H1 (cell line): ENCODE data around the gene UQCRC2. TPM values are rescaled to one million over a fixed set of nuclear protein-coding genes. Genes with fewer than 3 reads are reported as not detected.

Experiments used
- CTCF ChIA-PET: fragments of 300-600 bp; sonication (Branson Sonifier 250); formaldehyde crosslinking; loops from one replicate; lab custom pipeline; 2021; ENCODE audit not compliant: partially characterized antibody; lab: Charles Lee
- POLR2A ChIA-PET: fragments of 300-600 bp; sonication (Branson Sonifier 250); formaldehyde crosslinking; loops from one replicate; lab custom pipeline; 2021; ENCODE audit warnings: inconsistent platforms; ENCODE audit not compliant: partially characterized antibody; lab: Charles Lee
- DNase-seq, 2 experiments: peaks; one replicate each; pipeline versions ENCODE4 v3.0.0 to v3.0.0-alpha.2; 2010 to 2022; ENCODE audit warnings: low spot score in 2 of 2, low read depth in 1 of 2, mixed read lengths in 1 of 2
- FAIRE-seq: peaks from 2 replicates; lab custom pipeline; 2011; peaks lifted over from hg19 to GRCh38; lab: Jason Lieb, UNC
- H2AFZ ChIP-seq: 2 replicates; pipeline ENCODE4 v1.8.1; 2012; ENCODE audit warnings: low read length, inconsistent platforms
- H2AK5ac ChIP-seq: 2 replicates; pipeline ENCODE4 v1.6.1; 2013; ENCODE audit warnings: low read depth, low read length
- H2BK120ac ChIP-seq: replicated peaks from 2 replicates; pipeline ENCODE3; 2013; ENCODE audit warnings: low read depth, low read length, inconsistent platforms
- H2BK12ac ChIP-seq: 2 replicates; pipeline ENCODE4 v1.6.1; 2013; ENCODE audit warnings: low read depth, low read length
- H2BK15ac ChIP-seq: 2 replicates; pipeline ENCODE4 v1.6.1; 2013; ENCODE audit warnings: low read length
- H2BK20ac ChIP-seq: 2 replicates; pipeline ENCODE4 v1.6.1; 2013; ENCODE audit warnings: low read length
- H2BK5ac ChIP-seq: 2 replicates; pipeline ENCODE4 v1.6.1; 2013; ENCODE audit warnings: low read depth, low read length
- H3K14ac ChIP-seq: 2 replicates; pipeline ENCODE4 v1.6.1; 2013; ENCODE audit warnings: inconsistent platforms; ENCODE audit not compliant: insufficient read length
- H3K18ac ChIP-seq: 2 replicates; pipeline ENCODE4 v1.6.1; 2013; ENCODE audit warnings: low read length; ENCODE audit errors: extremely low read depth
- H3K23ac ChIP-seq: 2 replicates; pipeline ENCODE4 v1.6.1; 2013; ENCODE audit warnings: inconsistent platforms; ENCODE audit not compliant: insufficient read length
- H3K23me2 ChIP-seq: 2 replicates; pipeline ENCODE4 v1.6.1; 2013; ENCODE audit warnings: low read depth, low read length
- H3K27ac ChIP-seq: 2 replicates; pipeline ENCODE4 v1.6.1; 2011; ENCODE audit warnings: low read depth, low read length, inconsistent platforms
- H3K27me3 ChIP-seq, 4 experiments: replicated peaks in 1 of 4; 1 replicate in 1 of 4; 2 replicates in 3 of 4; pipeline versions ENCODE4 v1.6.1 to v1.8.1; 2011 to 2013; ENCODE audit warnings: low read length in 3 of 4, mild to moderate bottlenecking in 3 of 4, inconsistent platforms in 2 of 4, mixed read lengths in 2 of 4, moderate library complexity in 1 of 4; ENCODE audit not compliant: control insufficient read depth in 3 of 4, insufficient read depth in 3 of 4; ENCODE audit errors: extremely low read depth in 1 of 4
- H3K36me3 ChIP-seq, 4 experiments: 2 replicates each; pipeline versions ENCODE4 v1.6.1 to v1.8.1; 2011 to 2013; ENCODE audit warnings: mild to moderate bottlenecking in 4 of 4, low read length in 3 of 4, moderate library complexity in 2 of 4, control low read depth in 1 of 4, inconsistent platforms in 1 of 4; ENCODE audit not compliant: insufficient read depth in 4 of 4, control insufficient read depth in 2 of 4
- H3K4ac ChIP-seq: replicated peaks from 2 replicates; pipeline ENCODE3; 2013; ENCODE audit warnings: low read length, low read depth, mixed read lengths, inconsistent platforms; ENCODE audit not compliant: insufficient read length
- H3K4me1 ChIP-seq, 4 experiments: replicated peaks in 1 of 4; 1 replicate in 1 of 4; 2 replicates in 3 of 4; pipeline versions ENCODE4 v1.6.1 to v1.8.1; 2011 to 2013; ENCODE audit warnings: low read length in 3 of 4, inconsistent platforms in 2 of 4, mixed read lengths in 1 of 4; ENCODE audit not compliant: insufficient read depth in 4 of 4, control insufficient read depth in 3 of 4
- H3K4me2 ChIP-seq, 2 experiments: 2 replicates each; pipeline versions ENCODE4 v1.6.1 to v1.8.1; 2011 to 2013; ENCODE audit warnings: low read depth in 2 of 2, low read length in 2 of 2, control low read depth in 1 of 2, inconsistent platforms in 1 of 2, mild to moderate bottlenecking in 1 of 2; ENCODE audit not compliant: insufficient read depth in 1 of 2
- H3K4me3 ChIP-seq, 4 experiments: fragments of 200-600, 300-600 bp in 1 of 4; sonication (generic), shearing (Covaris generic), sonication (Bioruptor Twin) in 1 of 4; 2 replicates each; pipeline versions ENCODE4 v1.5.1 to v1.8.1; 2011 to 2016; ENCODE audit warnings: low read length in 4 of 4, low read depth in 3 of 4, control low read depth in 2 of 4, inconsistent platforms in 2 of 4, mild to moderate bottlenecking in 2 of 4, mixed read lengths in 1 of 4, moderate library complexity in 1 of 4; ENCODE audit not compliant: insufficient read depth in 2 of 4; ENCODE audit errors: extremely low read depth in 1 of 4
- H3K56ac ChIP-seq: replicated peaks from 2 replicates; pipeline ENCODE3; 2013; ENCODE audit warnings: low read depth, mild to moderate bottlenecking, mixed read lengths, low read length, inconsistent platforms; ENCODE audit not compliant: insufficient read length
- H3K79me1 ChIP-seq: 2 replicates; pipeline ENCODE4 v1.6.1; 2013; ENCODE audit warnings: low read depth, low read length, control low read depth
- H3K79me2 ChIP-seq, 2 experiments: 2 replicates each; pipeline versions ENCODE4 v1.6.1 to v1.8.1; 2012 to 2013; ENCODE audit warnings: low read length in 2 of 2, mild to moderate bottlenecking in 2 of 2, inconsistent platforms in 1 of 2; ENCODE audit not compliant: insufficient read depth in 2 of 2, control insufficient read depth in 1 of 2
- H3K9ac ChIP-seq, 4 experiments: replicated peaks in 1 of 4; 1 replicate in 1 of 4; 2 replicates in 3 of 4; pipeline versions ENCODE4 v1.6.1 to v1.8.1; 2011 to 2013; ENCODE audit warnings: low read depth in 3 of 4, low read length in 3 of 4, control low read depth in 2 of 4, mild to moderate bottlenecking in 2 of 4, moderate library complexity in 2 of 4, inconsistent platforms in 1 of 4; ENCODE audit errors: extremely low read depth in 1 of 4
- H3K9me3 ChIP-seq, 2 experiments: 2 replicates each; pipeline versions ENCODE4 v1.6.1 to v1.8.1; 2012 to 2013; ENCODE audit warnings: mild to moderate bottlenecking in 2 of 2, moderate library complexity in 2 of 2, control low read depth in 1 of 2, inconsistent platforms in 1 of 2, low read depth in 1 of 2, low read length in 1 of 2, mixed read lengths in 1 of 2; ENCODE audit not compliant: insufficient read depth in 2 of 2
- H4K20me1 ChIP-seq, 2 experiments: replicated peaks in 1 of 2; 2 replicates each; pipeline versions ENCODE3 to v1.8.1; 2011 to 2013; ENCODE audit warnings: inconsistent platforms in 2 of 2, low read length in 2 of 2, mild to moderate bottlenecking in 1 of 2; ENCODE audit not compliant: insufficient read depth in 2 of 2, control insufficient read depth in 1 of 2
- H4K5ac ChIP-seq: 2 replicates; pipeline ENCODE4 v1.6.1; 2013; ENCODE audit warnings: low read length, low read depth, mixed read lengths, inconsistent platforms; ENCODE audit not compliant: insufficient read length
- H4K8ac ChIP-seq: 2 replicates; pipeline ENCODE4 v1.8.0; 2013; ENCODE audit warnings: mild to moderate bottlenecking, moderate library complexity, low read length, inconsistent platforms; ENCODE audit not compliant: insufficient read depth; ENCODE audit errors: extremely low read depth
- H4K91ac ChIP-seq: replicated peaks from 2 replicates; pipeline ENCODE3; 2013; ENCODE audit warnings: low read length, mixed read lengths, inconsistent platforms; ENCODE audit not compliant: insufficient read length
- CBX8 ChIP-seq: fragments of 300-800, 300-1000 bp; sonication (generic); IDR thresholded peaks from 2 replicates; pipeline ENCODE4 v1.7.1; 2016; ENCODE audit warnings: low read depth, low read length, borderline replicate concordance
- EGR1 ChIP-seq: IDR thresholded peaks from 2 replicates; pipeline ENCODE4 v1.6.1; 2011; ENCODE audit warnings: low read depth, low read length, borderline replicate concordance
- GTF2F1 ChIP-seq: IDR thresholded peaks from 2 replicates; pipeline ENCODE4 v1.6.1; 2012; ENCODE audit warnings: low read depth, low read length, improper control_type of control experiment, borderline replicate concordance
- TCF12 ChIP-seq: IDR thresholded peaks from 2 replicates; pipeline ENCODE4 v1.6.1; 2011; ENCODE audit warnings: low read depth, mild to moderate bottlenecking, low read length
- WGBS, 2 experiments: shearing (Covaris generic) in 1 of 2; methylation state at CpG; one replicate each; pipeline versions ENCODE4 v1.1.6 to v1.1.7; 2013 to 2015; ENCODE audit warnings: low lambda C conversion rate in 2 of 2, mixed read lengths in 2 of 2, inconsistent platforms in 1 of 2, low coverage in 1 of 2, missing lambda C conversion rate in 1 of 2; ENCODE audit not compliant: insufficient replicate concordance in 2 of 2, insufficient coverage in 1 of 2, insufficient read length in 1 of 2; ENCODE audit errors: extremely low coverage in 1 of 2, missing lambda C conversion rate in 1 of 2; 5-methylcytosine and 5-hydroxymethylcytosine counted together
- polyA plus RNA-seq, 7 experiments: library from polyadenylated mRNA; depleted of rRNA in 3 of 7; stranded (reverse) in 5 of 7; unstranded in 2 of 7; fragments of >200 nt in 5 of 7; fragments of 200-250 nt in 2 of 7; gene quantifications; 1 replicate in 5 of 7; 2 replicates in 1 of 7; 4 replicates in 1 of 7; pipeline versions ENCODE4 v1.2.1 to v1.2.3, GENCODE V29; 2011 to 2013; ENCODE audit warnings: missing spikeins in 2 of 7, mixed read lengths in 2 of 7
- total RNA-seq: library from RNA; stranded (reverse); fragmentation: NEBNext Ultra II Directional; extraction: Animal tissue kit (Norgen Biotek cat#: 25700); gene quantifications from 2 replicates; pipeline ENCODE4 v1.2.1, GENCODE V29; 2021

The UQCRC2 gene
- total and polyA plus RNA-seq, 2 of the 8 experiments (the other 6 are each of a cell fraction or from before 2014, with no cell fraction given), result 94.4 to 182 TPM

- CTCF ChIA-PET, result interaction anchor here (0.6 kb wide), 1 partner anchor 12 kb away, joined by 3 read pairs; no protein-coding TSS in a partner anchor
- POLR2A ChIA-PET, result no interaction called here
Observed at GRCh38 chr16:22013486-22013885, 60.3 kb downstream of the UQCRC2 start.

More at GRCh38 chr16:22013486-22013885, 60.3 kb downstream of the UQCRC2 start:
- no peak for TF ChIP-seq TCF12
- no peak for TF ChIP-seq CBX8
- TF ChIP-seq EGR1, result no peak
- no peak for TF ChIP-seq GTF2F1
- TF ChIP-seq, all 59 proteins: peak for 0
- Histone ChIP-seq H3K9ac (no peak overlapping the region), H3K23ac (no peak overlapping the region), H3K18ac (no peak overlapping the region), H3K4me3 (no peak overlapping the region), H3K36me3 (no peaks in the 10 kb centered on the region), H3K27me3 (no peaks in the 10 kb centered on the region), H3K79me1 (peaks cover 2% of the 10 kb centered on the region; the same call in 1 of the 2 replicates), H2AK5ac (no peak overlapping the region), H3K9me3 (no peaks in the 10 kb centered on the region), H3K23me2 (peaks cover 2% of the 10 kb centered on the region; the same call in 1 of the 2 replicates), H4K5ac (no peak overlapping the region), H3K14ac (no peak overlapping the region), H2BK20ac (no peak overlapping the region), H4K91ac (no peak overlapping the region), H3K4me2 (no peak overlapping the region), H3K27ac (no peak overlapping the region), H3K79me2 (peaks cover 0 to 66% of the 10 kb centered on the region in 2 experiments; a peak in 2 of 4 replicates), H2BK12ac (no peak overlapping the region), H4K8ac (no peak overlapping the region), H3K4me1 (no peaks in the 10 kb centered on the region), H4K20me1 (peaks cover 3 to 4% of the 10 kb centered on the region in 2 experiments), H2BK15ac (no peak overlapping the region), H3K4ac (no peak overlapping the region), H3K56ac (no peak overlapping the region), H2BK120ac (no peak overlapping the region), H2BK5ac (no peak overlapping the region), H2AFZ (no peak overlapping the region)
- 87% methylated on average over 4 of the region's 4 CpGs; no CpG with 5 or more reads in 1 of the 2 experiments for WGBS, 2 experiments
- no peak for FAIRE-seq
- no peak for DNase-seq
